Urinary bladder (tissue), 4 donors: ENCODE data around the gene RABGAP1. TPM values are rescaled to one million over a fixed set of nuclear protein-coding genes. Genes with fewer than 3 reads are reported as not detected.

Source experiments
- DNase-seq: peaks from one replicate; pipeline ENCODE4 v3.0.0-alpha.2; 2015; ENCODE audit errors: extremely low spot score
- H3K27ac ChIP-seq: one replicate; pipeline ENCODE4 v1.5.1; 2013; ENCODE audit warnings: low read depth, mild to moderate bottlenecking, moderate library complexity
- H3K36me3 ChIP-seq: one replicate; pipeline ENCODE4 v1.6.1; 2013; ENCODE audit warnings: mild to moderate bottlenecking, moderate library complexity; ENCODE audit not compliant: insufficient read depth
- H3K4me1 ChIP-seq: one replicate; pipeline ENCODE4 v1.6.1; 2013; ENCODE audit warnings: mild to moderate bottlenecking, moderate library complexity; ENCODE audit not compliant: insufficient read depth
- H3K4me3 ChIP-seq: one replicate; pipeline ENCODE4 v1.5.1; 2013; ENCODE audit warnings: low read depth, low read length
- WGBS: extraction: QIAGEN DNeasy Blood & Tissue Kit; methylation state at CpG from one replicate; pipeline ENCODE4 v1.1.7; 2013; 5-methylcytosine and 5-hydroxymethylcytosine counted together
- polyA plus RNA-seq: library from polyadenylated mRNA; stranded (reverse); fragments of 200-250 nt; gene quantifications from one replicate; pipeline ENCODE4 v1.2.3, GENCODE V29; 2013
- total RNA-seq: library from RNA; depleted of rRNA; stranded (reverse); fragments of >200 nt; gene quantifications from one replicate; pipeline ENCODE4 v1.2.3, GENCODE V29; 2014
- donor health status: healthy with polysubstance abuse.
- donor health status: healthy.

RABGAP1 gene
- total and polyA plus RNA-seq, 2 donors: 46.2 to 134 TPM

GRCh38 chr9:122954253-122954691 is 13.5 kb downstream of the RABGAP1 start:
- Histone ChIP-seq H3K4me1 (no peaks in the 10 kb centered on the region), H3K4me3 (no peak overlapping the region), H3K36me3 (no peaks in the 10 kb centered on the region), H3K27ac (no peak overlapping the region)
- no peak for DNase-seq

GRCh38 chr9:122955961-122956360 is 15.1 kb downstream of the RABGAP1 start:
- no peaks in the 10 kb centered on the region for H3K4me1 ChIP-seq
- no peaks in the 10 kb centered on the region for H3K36me3 ChIP-seq
- DNase-seq: no peak
- H3K4me3 ChIP-seq: no peak overlapping the region
- no peak overlapping the region for H3K27ac ChIP-seq

- no peak for DNase-seq
- Histone ChIP-seq H3K27ac (no peak overlapping the region), H3K4me3 (no peak overlapping the region), H3K4me1 (no peaks in the 10 kb centered on the region), H3K36me3 (no peaks in the 10 kb centered on the region)
- 91% methylated on average over 1 of the region's 1 CpG for WGBS
These were observed 20.3 kb downstream of the RABGAP1 start for GRCh38 chr9:122961139-122961538.

GRCh38 chr9:122975196-122975595 is 34.4 kb downstream of the RABGAP1 start:
- Histone ChIP-seq H3K36me3 (no peaks in the 10 kb centered on the region), H3K4me1 (no peaks in the 10 kb centered on the region), H3K27ac (no peak overlapping the region), H3K4me3 (no peak overlapping the region)
- DNase-seq: no peak
- 75% methylated on average over 2 of the region's 2 CpGs for WGBS

- no peaks in the 10 kb centered on the region for H3K36me3 ChIP-seq
- no peak for DNase-seq
- WGBS: 72% methylated on average over 2 of the region's 2 CpGs
- no peak overlapping the region for H3K27ac ChIP-seq
- H3K4me3 ChIP-seq: no peak overlapping the region
- H3K4me1 ChIP-seq: no peaks in the 10 kb centered on the region
These were observed 37.8 kb downstream of the RABGAP1 start for GRCh38 chr9:122978601-122979000.

GRCh38 chr9:122986010-122986409 is 45.2 kb downstream of the RABGAP1 start:
- H3K36me3 ChIP-seq: peaks cover 3% of the 10 kb centered on the region
- no peaks in the 10 kb centered on the region for H3K4me1 ChIP-seq
- DNase-seq: no peak
- H3K27ac ChIP-seq: no peak overlapping the region
- WGBS: 70% methylated on average over 5 of the region's 5 CpGs
- H3K4me3 ChIP-seq: no peak overlapping the region

- Histone ChIP-seq H3K4me1 (no peaks in the 10 kb centered on the region), H3K36me3 (peaks cover 3% of the 10 kb centered on the region), H3K27ac (no peak overlapping the region), H3K4me3 (no peak overlapping the region)
- DNase-seq: no peak
- WGBS: 90% methylated on average over 2 of the region's 2 CpGs
These were observed 47.3 kb downstream of the RABGAP1 start for GRCh38 chr9:122988141-122988540.

GRCh38 chr9:122988920-122989621 is 48.3 kb downstream of the RABGAP1 start:
- H3K4me1 ChIP-seq: no peaks in the 10 kb centered on the region
- H3K4me3 ChIP-seq: no peak overlapping the region
- DNase-seq: no peak
- no peak overlapping the region for H3K27ac ChIP-seq
- 83% methylated on average over 8 of the region's 8 CpGs for WGBS
- peaks cover 3% of the 10 kb centered on the region for H3K36me3 ChIP-seq

GRCh38 chr9:122991370-122991830 is 50.6 kb downstream of the RABGAP1 start:
- Histone ChIP-seq H3K4me1 (no peaks in the 10 kb centered on the region), H3K4me3 (no peak overlapping the region), H3K27ac (no peak overlapping the region), H3K36me3 (no peaks in the 10 kb centered on the region)
- DNase-seq: peak; percentile 20
- 45% methylated on average over 4 of the region's 4 CpGs for WGBS

- WGBS: 88% methylated on average over 1 of the region's 1 CpG
- H3K36me3 ChIP-seq: no peaks in the 10 kb centered on the region
- no peaks in the 10 kb centered on the region for H3K4me1 ChIP-seq
- no peak overlapping the region for H3K4me3 ChIP-seq
- H3K27ac ChIP-seq: no peak overlapping the region
- no peak for DNase-seq
These were observed 55.8 kb downstream of the RABGAP1 start for GRCh38 chr9:122996586-122996985.

- H3K36me3 ChIP-seq: no peaks in the 10 kb centered on the region
- no peak overlapping the region for H3K27ac ChIP-seq
- H3K4me1 ChIP-seq: no peaks in the 10 kb centered on the region
- DNase-seq: no peak
- H3K4me3 ChIP-seq: no peak overlapping the region
- WGBS: 76% methylated on average over 5 of the region's 5 CpGs
These were observed 57.6 kb downstream of the RABGAP1 start for GRCh38 chr9:122998448-122998847.

GRCh38 chr9:123000371-123001068 is 59.7 kb downstream of the RABGAP1 start:
- 97% methylated on average over 1 of the region's 1 CpG for WGBS
- Histone ChIP-seq H3K4me3 (no peak overlapping the region), H3K36me3 (no peaks in the 10 kb centered on the region), H3K4me1 (no peaks in the 10 kb centered on the region), H3K27ac (no peak overlapping the region)
- no peak for DNase-seq

- no peak overlapping the region for H3K27ac ChIP-seq
- 20% methylated on average over 5 of the region's 5 CpGs for WGBS
- no peaks in the 10 kb centered on the region for H3K4me1 ChIP-seq
- H3K36me3 ChIP-seq: no peaks in the 10 kb centered on the region
- no peak for DNase-seq
- H3K4me3 ChIP-seq: no peak overlapping the region
These were observed 61.9 kb downstream of the RABGAP1 start for GRCh38 chr9:123002754-123003153.

GRCh38 chr9:123003466-123003865 is 62.6 kb downstream of the RABGAP1 start:
- no peaks in the 10 kb centered on the region for H3K36me3 ChIP-seq
- H3K27ac ChIP-seq: no peak overlapping the region
- no peak for DNase-seq
- H3K4me3 ChIP-seq: no peak overlapping the region
- 88% methylated on average over 2 of the region's 2 CpGs for WGBS
- no peaks in the 10 kb centered on the region for H3K4me1 ChIP-seq
